ENCODE data around the gene FHIT. TPM values are rescaled to one million over a fixed set of nuclear protein-coding genes. Genes with fewer than 3 reads are reported as not detected.

Gene FHIT
- total and polyA plus RNA-seq, 11 donors: 4.2 to 26.8 (median 16.5) TPM

DNA sequence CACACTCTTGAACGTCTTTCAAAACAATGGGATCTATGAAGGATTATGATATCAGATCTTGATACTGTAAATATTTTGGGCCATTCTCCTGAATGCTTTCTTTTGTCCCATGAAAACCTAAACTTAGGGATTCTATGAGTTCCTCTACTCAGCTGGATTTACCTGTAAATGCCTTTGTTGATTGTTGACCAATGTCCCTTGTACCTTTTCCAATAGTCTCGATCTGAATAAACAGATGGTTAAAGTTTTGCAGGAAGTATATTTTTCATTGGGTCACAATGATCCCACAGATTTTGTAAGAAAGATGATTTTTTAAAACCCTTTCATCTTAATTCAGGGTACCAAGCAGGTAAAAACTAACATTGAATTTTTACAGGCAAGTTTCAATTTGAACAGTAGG is 634.1 kb downstream of the FHIT start:
- no peaks in the 10 kb centered on the region for H3K36me3 ChIP-seq
- 76 to 81% (median 80%) methylated on average over 2 of the region's 2 CpGs for WGBS, 4 donors
- DNase-seq (no peak), ATAC-seq (no peak)
- H3K9me3 ChIP-seq: peaks cover 0 to 11% (median 0%) of the 10 kb centered on the region in 12 donors
- H3K4me3 ChIP-seq: no peak overlapping the region
- H3K27ac ChIP-seq: no peak overlapping the region
- H3K4me1 ChIP-seq: no peaks in the 10 kb centered on the region
- TF ChIP-seq, protein P1, sequence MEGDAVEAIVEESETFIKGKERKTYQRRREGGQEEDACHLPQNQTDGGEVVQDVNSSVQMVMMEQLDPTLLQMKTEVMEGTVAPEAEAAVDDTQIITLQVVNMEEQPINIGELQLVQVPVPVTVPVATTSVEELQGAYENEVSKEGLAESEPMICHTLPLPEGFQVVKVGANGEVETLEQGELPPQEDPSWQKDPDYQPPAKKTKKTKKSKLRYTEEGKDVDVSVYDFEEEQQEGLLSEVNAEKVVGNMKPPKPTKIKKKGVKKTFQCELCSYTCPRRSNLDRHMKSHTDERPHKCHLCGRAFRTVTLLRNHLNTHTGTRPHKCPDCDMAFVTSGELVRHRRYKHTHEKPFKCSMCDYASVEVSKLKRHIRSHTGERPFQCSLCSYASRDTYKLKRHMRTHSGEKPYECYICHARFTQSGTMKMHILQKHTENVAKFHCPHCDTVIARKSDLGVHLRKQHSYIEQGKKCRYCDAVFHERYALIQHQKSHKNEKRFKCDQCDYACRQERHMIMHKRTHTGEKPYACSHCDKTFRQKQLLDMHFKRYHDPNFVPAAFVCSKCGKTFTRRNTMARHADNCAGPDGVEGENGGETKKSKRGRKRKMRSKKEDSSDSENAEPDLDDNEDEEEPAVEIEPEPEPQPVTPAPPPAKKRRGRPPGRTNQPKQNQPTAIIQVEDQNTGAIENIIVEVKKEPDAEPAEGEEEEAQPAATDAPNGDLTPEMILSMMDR (IDR thresholded peaks at IDR 0.05): no peak
- no peak for TF ChIP-seq POLR2A (IDR thresholded peaks at IDR 0.05)
- no peaks in the 10 kb centered on the region for H3K27me3 ChIP-seq
- intact Hi-C loops (cut with DNase I): no loop called here

DNA sequence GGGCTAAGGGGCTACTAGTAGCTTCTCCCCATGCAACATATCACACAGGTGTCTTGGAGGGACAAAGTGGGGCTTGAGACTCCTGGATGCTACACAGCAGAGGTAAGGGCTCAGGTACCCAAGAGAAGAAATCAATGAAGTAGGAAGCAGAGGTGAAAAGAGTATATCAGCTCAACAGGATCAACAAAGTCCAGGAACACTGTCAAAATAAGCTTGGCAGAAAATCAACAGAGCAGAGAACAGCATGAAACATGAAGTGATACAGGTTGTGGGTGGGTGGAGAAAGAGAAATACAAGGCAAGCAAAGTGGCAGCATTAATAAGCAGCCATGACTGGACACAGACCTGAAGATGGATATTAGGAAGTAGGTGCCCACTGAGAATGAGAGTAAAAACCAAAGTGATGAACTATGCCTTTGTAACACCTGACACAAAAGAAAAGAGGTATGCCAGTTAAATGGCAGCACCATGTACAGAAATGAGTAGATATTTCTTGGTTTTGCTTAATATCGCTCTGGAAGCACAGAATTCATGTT is 637.4 kb downstream of the FHIT start:
- H3K4me3 ChIP-seq: no peak overlapping the region
- H3K27me3 ChIP-seq: no peaks in the 10 kb centered on the region
- H3K27ac ChIP-seq: no peak overlapping the region
- ATAC-seq (no peak), DNase-seq (no peak)
- intact Hi-C loops (cut with DNase I): no loop called here
- H3K4me1 ChIP-seq: peaks cover 0 to 7% (median 0%) of the 10 kb centered on the region in 12 donors
- peaks cover 0 to 2% (median 0%) of the 10 kb centered on the region in 12 donors for H3K9me3 ChIP-seq
- no peaks in the 10 kb centered on the region for H3K36me3 ChIP-seq
- 72 to 100% (median 93%) methylated on average over 1 of the region's 1 CpG for WGBS, 4 donors
- TF ChIP-seq, protein P1 (IDR thresholded peaks at IDR 0.05): no peak
- no peak for TF ChIP-seq POLR2A (IDR thresholded peaks at IDR 0.05)

DNA sequence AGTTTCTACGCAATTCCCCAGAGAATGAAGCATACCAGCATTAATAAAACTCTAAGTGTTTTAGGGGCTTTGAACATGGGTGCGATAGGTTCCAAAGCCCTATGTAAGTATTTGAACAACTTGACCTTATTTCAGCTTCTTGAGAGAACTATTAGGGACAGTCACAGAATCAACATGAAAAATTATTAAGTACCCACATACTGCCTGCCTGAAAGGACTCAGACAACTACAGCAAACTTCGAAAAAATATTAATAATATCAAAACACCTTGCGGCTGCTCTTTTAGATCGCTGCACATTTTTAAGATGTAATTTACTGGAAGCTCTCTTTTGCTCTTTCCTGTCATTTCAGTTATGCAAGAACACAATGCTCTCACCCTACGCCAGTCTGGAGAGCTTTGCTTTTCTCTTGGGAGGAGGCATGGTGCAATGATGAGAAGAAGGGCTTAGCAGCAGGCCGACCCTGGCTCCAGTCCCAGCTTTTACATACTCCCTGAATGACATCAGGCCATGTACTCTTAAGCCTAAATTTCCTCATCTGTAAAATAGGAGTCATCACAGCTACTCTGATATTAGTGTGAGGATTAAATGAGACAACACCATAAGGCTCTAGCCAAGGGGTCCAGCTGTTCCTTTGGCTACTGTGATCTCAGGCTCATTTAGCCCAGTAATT is 640.7 kb downstream of the FHIT start:
- ATAC-seq: peak; percentile 51 to 98 (median 80)
- TF ChIP-seq, protein P1 (IDR thresholded peaks at IDR 0.05): no peak
- TF ChIP-seq POLR2A (IDR thresholded peaks at IDR 0.05): no peak

DNA sequence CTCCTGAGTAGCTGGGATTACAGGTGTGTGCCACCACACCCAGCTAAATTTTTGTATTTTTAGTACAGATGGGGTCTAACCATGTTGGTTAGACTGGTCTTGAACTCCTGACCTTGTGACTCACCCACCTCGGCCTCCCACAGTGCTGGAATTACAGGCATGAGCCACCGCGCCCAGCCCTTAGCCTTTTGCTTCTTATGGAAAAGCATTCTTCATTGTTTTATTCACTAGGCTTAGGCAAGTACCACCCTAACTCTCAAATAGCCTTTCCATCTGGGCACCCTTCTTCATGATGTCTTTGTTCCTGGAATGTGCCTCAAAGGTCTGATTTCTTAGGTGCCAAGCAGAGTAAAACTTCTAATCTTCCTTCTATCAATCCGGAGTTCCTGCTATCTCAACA is 641.8 kb downstream of the FHIT start:
- no peak overlapping the region for H3K27ac ChIP-seq
- no peak for TF ChIP-seq POLR2A (IDR thresholded peaks at IDR 0.05)
- TF ChIP-seq, protein P1 (IDR thresholded peaks at IDR 0.05): no peak
- H3K9me3 ChIP-seq: no peaks in the 10 kb centered on the region
- ATAC-seq (no peak), DNase-seq (no peak)
- peaks cover 0 to 7% (median 0%) of the 10 kb centered on the region in 12 donors for H3K4me1 ChIP-seq
- H3K4me3 ChIP-seq: no peak overlapping the region
- 80 to 95% (median 91%) methylated on average over 4 of the region's 4 CpGs for WGBS, 4 donors
- no peaks in the 10 kb centered on the region for H3K36me3 ChIP-seq
- intact Hi-C loops (cut with DNase I): no loop called here
- no peaks in the 10 kb centered on the region for H3K27me3 ChIP-seq

More for the DNA sequence above, 640.7 kb downstream of the FHIT start:
- no peak overlapping the region for H3K4me3 ChIP-seq
- DNase-seq: peak; percentile 8 to 79 (median 66)
- no peaks in the 10 kb centered on the region for H3K27me3 ChIP-seq
- no peaks in the 10 kb centered on the region for H3K9me3 ChIP-seq
- no peaks in the 10 kb centered on the region for H3K36me3 ChIP-seq
- H3K27ac ChIP-seq: no peak overlapping the region
- WGBS, 4 donors: 60 to 73% (median 63%) methylated on average over 7 of the region's 7 CpGs
- intact Hi-C loops (cut with DNase I): no loop called here
- H3K4me1 ChIP-seq: peaks cover 0 to 7% (median 0%) of the 10 kb centered on the region in 12 donors
